Sigmoid colon (tissue), 4 donors: Measurements from ENCODE around the gene TLR7.
A peak's percentile ranks its signal among the peaks of the same experiment; 100 is the strongest.

Source experiments
- CTCF ChIP-seq, 4 experiments: fragments of 450-650 bp in 3 of 4; fragments of 200-600 bp in 1 of 4; IDR thresholded peaks; one replicate each; pipeline ENCODE4 v1.5.1; 2016 to 2019; ENCODE audit warnings: antibody characterized with exemption in 4 of 4, mild to moderate bottlenecking in 3 of 4, moderate library complexity in 2 of 4
- EP300 ChIP-seq, 4 donors: sonication (generic); formaldehyde crosslinking; IDR thresholded peaks; one replicate each; pipeline ENCODE4 v1.6.1; 2017; ENCODE audit warnings: antibody characterized with exemption in 4 of 4
- POLR2A ChIP-seq, 2 donors: fragments of 450-650 bp; IDR thresholded peaks; one replicate each; pipeline ENCODE4 v1.6.1; 2016; ENCODE audit warnings: antibody characterized with exemption in 2 of 2, mild to moderate bottlenecking in 2 of 2, moderate library complexity in 2 of 2

GRCh38 chrX:12894074-12895030 lies 27.5 kb downstream of the TLR7 start:
- TF ChIP-seq CTCF (IDR thresholded peaks at IDR 0.05) = peak in 3 of 4 experiments; percentile 37 to 50 (median 50)
- TF ChIP-seq POLR2A (IDR thresholded peaks at IDR 0.05) = no peak
- TF ChIP-seq EP300 (IDR thresholded peaks at IDR 0.05) = no peak
